CD8-positive, alpha-beta memory T cell (primary cell): Measurements from ENCODE around the gene GPRIN1. TPM values are rescaled to one million over a fixed set of nuclear protein-coding genes. Genes with fewer than 3 reads are reported as not detected.

Source experiments
- CTCF ChIA-PET: fragments of 350-600 bp; sonication (Branson Sonifier 250); formaldehyde crosslinking; loops from one replicate; lab custom pipeline; 2021; ENCODE audit warnings: antibody characterized with exemption; lab: Charles Lee
- POLR2A ChIA-PET: fragments of 350-600 bp; sonication (Branson Sonifier 250); formaldehyde crosslinking; loops from one replicate; lab custom pipeline; 2021; ENCODE audit warnings: antibody characterized with exemption; lab: Charles Lee
- DNase-seq, 5 donors: peaks; one replicate each; pipeline versions ENCODE4 v3.0.0 to v3.0.0-alpha.2; 2020 to 2022; ENCODE audit warnings: mixed read lengths in 1 of 5
- H3K27ac ChIP-seq: one replicate; pipeline ENCODE4 v1.7.0; 2013; ENCODE audit warnings: low read depth, mild to moderate bottlenecking, low read length, moderate library complexity
- H3K27me3 ChIP-seq: 2 replicates; pipeline ENCODE4 v1.7.0; 2013; ENCODE audit warnings: low read length, mild to moderate bottlenecking; ENCODE audit not compliant: insufficient read depth, poor library complexity, severe bottlenecking
- H3K36me3 ChIP-seq: 2 replicates; pipeline ENCODE4 v1.7.0; 2013; ENCODE audit warnings: mild to moderate bottlenecking, low read length, moderate library complexity; ENCODE audit not compliant: insufficient read depth
- H3K4me1 ChIP-seq: 2 replicates; pipeline ENCODE4 v1.7.0; 2013; ENCODE audit warnings: mild to moderate bottlenecking, low read length, moderate library complexity; ENCODE audit not compliant: insufficient read depth
- H3K4me3 ChIP-seq: 2 replicates; pipeline ENCODE4 v1.7.0; 2013; ENCODE audit warnings: mild to moderate bottlenecking, low read length
- H3K9me3 ChIP-seq: 2 replicates; pipeline ENCODE4 v1.7.0; 2013; ENCODE audit warnings: mild to moderate bottlenecking, low read length
- H3K27ac Mint-ChIP-seq, 8 donors: one replicate each; pipeline ENCODE4 v1.8.0; 2020 to 2021; ENCODE audit warnings: mixed read lengths in 8 of 8, mild to moderate bottlenecking in 6 of 8, inconsistent platforms in 3 of 8, moderate library complexity in 3 of 8
- H3K27me3 Mint-ChIP-seq, 2 donors: one replicate each; pipeline ENCODE4 v1.8.0; 2020 to 2021; ENCODE audit warnings: mixed read lengths in 2 of 2, mild to moderate bottlenecking in 1 of 2, moderate library complexity in 1 of 2
- H3K36me3 Mint-ChIP-seq, 3 donors: one replicate each; pipeline ENCODE4 v1.8.0; 2020 to 2021; ENCODE audit warnings: mixed read lengths in 3 of 3, inconsistent platforms in 1 of 3, mild to moderate bottlenecking in 1 of 3
- H3K4me1 Mint-ChIP-seq, 3 donors: one replicate each; pipeline ENCODE4 v1.8.0; 2020 to 2021; ENCODE audit warnings: mixed read lengths in 3 of 3, inconsistent platforms in 1 of 3, mild to moderate bottlenecking in 1 of 3
- H3K4me3 Mint-ChIP-seq, 7 donors: one replicate each; pipeline ENCODE4 v1.8.0; 2020 to 2021; ENCODE audit warnings: mixed read lengths in 7 of 7, mild to moderate bottlenecking in 6 of 7, moderate library complexity in 4 of 7, inconsistent platforms in 2 of 7
- H3K9me3 Mint-ChIP-seq, 5 donors: one replicate each; pipeline ENCODE4 v1.8.0; 2020 to 2022; ENCODE audit warnings: mixed read lengths in 5 of 5, mild to moderate bottlenecking in 3 of 5, moderate library complexity in 2 of 5, inconsistent platforms in 1 of 5
- polyA plus RNA-seq: library from polyadenylated mRNA; unstranded; fragments of 300-500 nt; fragmentation: Illumina TruSeq; gene quantifications from one replicate; pipeline ENCODE4 v1.2.3, GENCODE V29; 2021
- total RNA-seq, 2 experiments: library from RNA; stranded (reverse); gene quantifications; one replicate each; pipeline ENCODE4 v1.2.3, GENCODE V29; 2021

The GPRIN1 gene
- total and polyA plus RNA-seq, 3 experiments from 2014 or later = 0.43 to 2.7 (median 2.3) TPM

DNA sequence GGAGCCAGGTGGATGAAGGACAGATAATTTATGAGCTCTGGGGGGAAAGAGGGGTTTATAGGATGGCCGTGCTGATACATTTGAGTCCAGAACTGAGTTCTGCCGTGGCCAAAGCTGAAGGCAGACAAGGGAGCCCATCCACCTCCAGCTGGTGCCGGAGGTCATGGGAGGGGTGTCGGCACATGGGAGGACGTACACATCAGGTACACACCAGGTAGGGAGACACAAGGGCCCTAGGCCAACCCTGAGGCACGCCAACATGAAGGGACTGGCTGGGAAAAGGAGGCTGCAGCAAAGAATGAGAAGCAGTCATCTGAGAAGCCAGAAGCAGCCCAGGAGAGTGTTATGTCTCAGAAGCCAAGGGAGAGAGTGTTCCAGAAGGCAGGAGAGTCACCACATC is 2.1 kb upstream of the GPRIN1 start:
- H3K27me3 ChIP-seq = peaks cover 8% of the 10 kb centered on the region
- no peak overlapping the region for H3K4me3 ChIP-seq
- H3K36me3 ChIP-seq = no peaks in the 10 kb centered on the region
- peaks cover 16 to 50% of the 10 kb centered on the region in 2 donors for H3K27me3 Mint-ChIP-seq
- peaks cover 4% of the 10 kb centered on the region for H3K4me1 ChIP-seq
- H3K27ac Mint-ChIP-seq = peak overlapping the region in 1 of 8 donors; percentile 15
- H3K4me1 Mint-ChIP-seq = peaks cover 10 to 13% (median 12%) of the 10 kb centered on the region in 3 donors
- H3K4me3 Mint-ChIP-seq = peak overlapping the region in 1 of 7 donors; percentile 67
- H3K9me3 ChIP-seq = no peaks in the 10 kb centered on the region
- ChIA-PET CTCF (no interaction called here), POLR2A (interaction anchor here (1.1 kb wide), 1 partner anchor 35 kb away, joined by 3 read pairs; the partner anchor contains the start of gene TSPAN17)
- H3K27ac ChIP-seq = no peak overlapping the region
- peaks cover 0 to 2% (median 0%) of the 10 kb centered on the region in 3 donors for H3K36me3 Mint-ChIP-seq
- peaks cover 0 to 2% (median 0%) of the 10 kb centered on the region in 5 donors for H3K9me3 Mint-ChIP-seq
- no peak for DNase-seq

DNA sequence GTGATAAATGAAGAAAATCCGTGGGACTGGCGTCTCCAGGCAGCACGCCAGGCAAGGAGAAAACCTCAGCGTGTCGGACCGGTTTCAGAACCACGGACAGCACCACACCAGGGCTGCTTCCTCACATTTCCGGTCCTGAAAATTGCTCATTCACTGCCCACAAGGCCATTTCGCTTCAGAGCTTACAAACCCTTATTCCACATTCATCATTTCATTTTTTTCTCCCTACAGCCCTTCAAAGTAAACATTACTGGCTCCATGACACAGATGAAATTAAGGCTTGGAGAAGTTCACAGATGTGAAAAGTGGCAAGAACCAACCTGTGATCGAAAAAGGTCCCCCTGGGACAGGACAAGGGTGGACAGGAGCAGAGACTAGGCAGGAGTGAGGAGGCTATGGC is 1.5 kb upstream of the GPRIN1 start:
- DNase-seq = peak; percentile 40 to 63 (median 44)
- peaks cover 10 to 13% (median 12%) of the 10 kb centered on the region in 3 donors for H3K4me1 Mint-ChIP-seq
- Histone ChIP-seq H3K4me1 (peaks cover 4% of the 10 kb centered on the region), H3K36me3 (no peaks in the 10 kb centered on the region), H3K9me3 (no peaks in the 10 kb centered on the region), H3K27ac (no peak overlapping the region), H3K4me3 (no peak overlapping the region), H3K27me3 (peaks cover 8% of the 10 kb centered on the region)
- H3K27ac Mint-ChIP-seq = no peak overlapping the region
- peak overlapping the region in 6 of 7 donors; percentile 2 to 67 (median 31) for H3K4me3 Mint-ChIP-seq
- ChIA-PET POLR2A (interaction anchor here (1.1 kb wide), 1 partner anchor 36 kb away, joined by 3 read pairs; the partner anchor contains the start of gene TSPAN17), CTCF (no interaction called here)
- peaks cover 0 to 2% (median 0%) of the 10 kb centered on the region in 5 donors for H3K9me3 Mint-ChIP-seq
- H3K27me3 Mint-ChIP-seq = peaks cover 16 to 44% of the 10 kb centered on the region in 2 donors
- peaks cover 0 to 2% (median 0%) of the 10 kb centered on the region in 3 donors for H3K36me3 Mint-ChIP-seq

DNA sequence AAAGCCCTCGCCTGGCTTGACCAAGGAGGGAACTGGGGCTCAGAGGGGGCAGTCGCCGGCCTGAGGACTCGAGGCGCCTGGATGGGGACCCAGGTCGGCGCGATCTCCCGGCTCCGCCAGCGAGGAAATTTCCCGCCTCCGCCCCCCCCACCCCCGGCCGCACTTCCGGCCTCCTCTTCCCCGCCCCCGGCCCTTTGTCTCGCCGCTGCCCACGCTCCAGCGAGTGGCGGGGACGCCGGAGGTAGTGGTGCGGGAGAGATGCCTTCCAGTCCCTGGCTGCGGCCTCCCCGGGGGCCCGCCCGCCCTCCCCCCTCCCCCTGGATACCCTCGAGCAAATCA is 448 bp upstream of the GPRIN1 start:
- H3K27me3 Mint-ChIP-seq = peaks cover 10 to 34% of the 10 kb centered on the region in 2 donors
- peaks cover 10 to 13% (median 12%) of the 10 kb centered on the region in 3 donors for H3K4me1 Mint-ChIP-seq
- POLR2A ChIA-PET = no interaction called here
- Histone ChIP-seq H3K27ac (no peak overlapping the region), H3K4me1 (peaks cover 4% of the 10 kb centered on the region), H3K4me3 (no peak overlapping the region), H3K36me3 (no peaks in the 10 kb centered on the region), H3K27me3 (peaks cover 8% of the 10 kb centered on the region), H3K9me3 (no peaks in the 10 kb centered on the region)
- peaks cover 0 to 2% (median 0%) of the 10 kb centered on the region in 3 donors for H3K36me3 Mint-ChIP-seq
- H3K4me3 Mint-ChIP-seq = peak overlapping the region; percentile 63 to 91 (median 80)
- H3K27ac Mint-ChIP-seq = no peak overlapping the region
- CTCF ChIA-PET = no interaction called here
- H3K9me3 Mint-ChIP-seq = peaks cover 0 to 2% (median 0%) of the 10 kb centered on the region in 5 donors
- DNase-seq = no peak

DNA sequence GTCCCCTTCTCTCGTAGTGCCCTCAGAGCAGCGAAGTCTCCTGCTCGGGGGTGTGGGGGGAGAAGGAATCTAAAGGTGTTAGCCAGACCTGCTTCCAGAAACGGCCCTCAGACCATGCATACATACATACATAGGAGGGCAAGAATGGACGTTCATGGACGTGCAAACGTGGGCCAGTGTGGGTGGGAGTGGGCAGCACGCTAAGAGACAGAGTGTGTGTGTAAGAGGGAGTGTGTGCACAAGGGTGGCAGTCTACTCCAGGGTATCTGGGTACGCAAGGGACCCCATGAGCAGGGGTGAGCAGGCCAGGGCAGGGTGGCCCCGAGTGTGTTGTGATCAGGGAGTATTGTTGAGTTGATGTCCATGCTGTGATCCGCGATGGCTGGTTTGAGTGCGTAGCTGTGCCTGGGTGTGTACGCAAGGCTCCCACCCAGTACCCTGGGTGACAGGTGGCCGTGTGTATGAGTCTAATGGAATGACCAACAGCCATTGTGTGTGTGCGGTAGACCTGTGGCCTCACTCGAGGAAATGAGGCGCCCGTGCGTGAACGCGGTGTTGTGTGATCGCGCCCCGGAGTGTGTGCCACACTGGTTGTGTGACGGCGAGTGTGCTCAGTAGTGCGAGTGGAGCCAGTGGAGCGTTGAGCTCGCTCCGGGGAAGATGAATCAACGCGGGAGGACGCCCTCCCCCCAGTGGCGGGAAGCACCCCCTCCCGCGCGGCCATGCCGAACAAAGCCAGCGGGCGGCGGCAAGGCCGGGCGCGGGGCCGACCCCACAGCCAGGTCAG is 826 bp downstream of the GPRIN1 start:
- no peak for DNase-seq
- Histone ChIP-seq H3K27ac (no peak overlapping the region), H3K36me3 (no peaks in the 10 kb centered on the region), H3K4me1 (peaks cover 4% of the 10 kb centered on the region), H3K9me3 (no peaks in the 10 kb centered on the region), H3K27me3 (peaks cover 8% of the 10 kb centered on the region), H3K4me3 (peak overlapping the region; percentile 41)
- peaks cover 10 to 13% (median 12%) of the 10 kb centered on the region in 3 donors for H3K4me1 Mint-ChIP-seq
- ChIA-PET CTCF (interaction anchor here (0.7 to 1.2 kb wide), 3 partner anchors 12 to 52 kb away, joined by 3 to 4 read pairs (median 3); no protein-coding TSS in a partner anchor), POLR2A (no interaction called here)
- peak overlapping the region in 5 of 8 donors; percentile 31 to 88 (median 64) for H3K27ac Mint-ChIP-seq
- H3K9me3 Mint-ChIP-seq = peaks cover 0 to 2% (median 0%) of the 10 kb centered on the region in 5 donors
- peaks cover 0 to 2% (median 0%) of the 10 kb centered on the region in 3 donors for H3K36me3 Mint-ChIP-seq
- H3K4me3 Mint-ChIP-seq = peak overlapping the region; percentile 83 to 93 (median 90)
- peaks cover 10 to 31% of the 10 kb centered on the region in 2 donors for H3K27me3 Mint-ChIP-seq

DNA sequence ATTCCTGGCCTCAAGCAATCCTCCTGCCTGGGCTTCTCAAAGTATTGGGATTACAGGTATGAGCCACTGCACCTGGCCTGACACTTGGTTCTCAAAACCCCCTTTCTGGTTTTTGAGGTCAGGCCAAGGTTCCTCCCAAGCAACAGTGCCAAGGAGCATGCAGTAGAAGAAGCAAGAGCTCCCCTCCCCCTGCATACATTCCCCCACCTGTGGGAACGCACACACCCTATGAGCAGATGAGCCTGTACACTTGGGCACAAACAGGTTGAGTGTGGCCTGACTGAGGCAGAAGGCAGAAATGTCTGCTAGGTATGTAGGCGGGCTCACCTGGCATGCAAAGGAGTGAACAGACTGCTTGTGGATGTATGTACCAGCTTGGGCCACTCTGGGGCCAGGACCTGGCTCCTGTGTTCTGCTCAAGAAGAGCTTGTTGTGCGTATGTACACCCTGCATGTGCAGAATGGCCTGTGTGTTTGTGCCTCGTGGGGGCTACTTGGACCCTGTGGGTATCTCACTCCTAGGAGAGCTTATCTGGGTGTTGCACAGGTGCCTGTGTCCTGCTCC is 1.7 kb downstream of the GPRIN1 start:
- ChIA-PET CTCF (interaction anchor here (0.7 to 1.2 kb wide), 5 partner anchors 11 to 686 kb away, joined by 3 to 4 read pairs (median 3); no protein-coding TSS in a partner anchor), POLR2A (interaction anchor here (0.6 kb wide), 1 partner anchor 643 kb away, joined by 6 read pairs; no protein-coding TSS in a partner anchor)
- Histone ChIP-seq H3K27me3 (peaks cover 8% of the 10 kb centered on the region), H3K4me1 (peaks cover 4% of the 10 kb centered on the region), H3K36me3 (no peaks in the 10 kb centered on the region), H3K27ac (no peak overlapping the region), H3K9me3 (no peaks in the 10 kb centered on the region), H3K4me3 (no peak overlapping the region)
- Mint-ChIP-seq H3K9me3 (peaks cover 0 to 2% (median 0%) of the 10 kb centered on the region in 5 donors), H3K27ac (no peak overlapping the region), H3K27me3 (peaks cover 10 to 30% of the 10 kb centered on the region in 2 donors), H3K4me3 (peak overlapping the region; percentile 83 to 93 (median 90)), H3K4me1 (peaks cover 10 to 13% (median 12%) of the 10 kb centered on the region in 3 donors), H3K36me3 (peaks cover 0 to 2% (median 0%) of the 10 kb centered on the region in 3 donors)
- DNase-seq = no peak

DNA sequence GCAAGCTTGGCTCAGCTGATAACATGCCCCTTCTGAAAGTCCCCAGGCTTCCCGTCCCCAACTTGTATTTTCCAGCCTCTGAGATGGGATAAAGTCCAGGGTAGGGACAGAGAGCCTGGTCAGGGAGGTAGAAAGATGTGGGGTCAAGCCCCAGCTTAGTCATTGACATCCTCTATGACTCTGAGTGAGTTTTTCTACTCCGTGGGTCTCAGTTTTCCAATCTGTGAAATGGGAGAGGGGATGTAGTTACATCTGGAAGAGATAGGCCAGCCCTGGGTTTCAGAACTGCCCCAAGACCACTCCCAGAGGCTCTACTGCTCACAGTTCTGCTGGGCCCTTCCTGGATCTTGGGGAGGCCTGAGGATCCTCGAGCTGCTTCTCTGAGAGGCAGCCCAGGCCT is 3.1 kb downstream of the GPRIN1 start:
- H3K27me3 Mint-ChIP-seq = peaks cover 10 to 17% of the 10 kb centered on the region in 2 donors
- peaks cover 4% of the 10 kb centered on the region for H3K4me1 ChIP-seq
- no peak overlapping the region for H3K4me3 Mint-ChIP-seq
- H3K27me3 ChIP-seq = peaks cover 3% of the 10 kb centered on the region
- peaks cover 0 to 2% (median 0%) of the 10 kb centered on the region in 5 donors for H3K9me3 Mint-ChIP-seq
- peaks cover 0 to 2% (median 0%) of the 10 kb centered on the region in 3 donors for H3K36me3 Mint-ChIP-seq
- H3K36me3 ChIP-seq = no peaks in the 10 kb centered on the region
- DNase-seq = no peak
- CTCF ChIA-PET = interaction anchor here (0.7 to 1.2 kb wide), 3 partner anchors 11 to 159 kb away, joined by 3 read pairs; no protein-coding TSS in a partner anchor
- H3K9me3 ChIP-seq = no peaks in the 10 kb centered on the region
- POLR2A ChIA-PET = no interaction called here
- H3K27ac Mint-ChIP-seq = no peak overlapping the region
- peaks cover 10 to 13% (median 12%) of the 10 kb centered on the region in 3 donors for H3K4me1 Mint-ChIP-seq
- no peak overlapping the region for H3K27ac ChIP-seq
- no peak overlapping the region for H3K4me3 ChIP-seq

DNA sequence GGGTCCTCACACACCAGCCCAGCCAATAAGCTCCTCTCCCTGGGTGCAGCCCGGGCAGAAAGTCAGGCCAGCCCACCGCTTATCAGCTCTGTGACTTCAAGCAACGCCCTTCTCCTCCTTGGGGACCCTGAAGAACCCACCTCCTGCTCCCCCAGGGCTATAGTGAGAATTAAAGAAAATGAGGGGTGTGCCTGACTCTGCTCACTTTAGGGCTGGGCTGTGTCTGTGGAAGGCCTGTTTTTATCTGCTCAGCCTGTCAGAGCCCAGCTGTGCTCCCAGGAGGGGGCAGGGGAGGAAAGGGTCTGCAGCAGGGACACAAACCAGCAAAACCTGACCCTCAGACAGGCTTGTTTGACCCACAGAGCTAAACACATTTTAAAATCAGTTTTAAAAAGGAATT is 3.9 kb downstream of the GPRIN1 start:
- CTCF ChIA-PET = interaction anchor here (0.7 to 1.2 kb wide), 3 partner anchors 10 to 158 kb away, joined by 3 read pairs; no protein-coding TSS in a partner anchor
- Mint-ChIP-seq H3K36me3 (peaks cover 0 to 2% (median 0%) of the 10 kb centered on the region in 3 donors), H3K4me3 (peak overlapping the region in 1 of 7 donors; percentile 60)

More for the DNA sequence above, 3.9 kb downstream of the GPRIN1 start:
- H3K4me3 ChIP-seq = no peak overlapping the region
- no peak overlapping the region for H3K27ac Mint-ChIP-seq
- H3K4me1 ChIP-seq = peaks cover 4% of the 10 kb centered on the region
- H3K9me3 Mint-ChIP-seq = peaks cover 0 to 2% (median 0%) of the 10 kb centered on the region in 5 donors
- peaks cover 7 to 10% of the 10 kb centered on the region in 2 donors for H3K27me3 Mint-ChIP-seq
- no peaks in the 10 kb centered on the region for H3K9me3 ChIP-seq
- H3K4me1 Mint-ChIP-seq = peaks cover 8 to 12% (median 10%) of the 10 kb centered on the region in 3 donors
- DNase-seq = no peak
- no peaks in the 10 kb centered on the region for H3K36me3 ChIP-seq
- POLR2A ChIA-PET = no interaction called here
- H3K27me3 ChIP-seq = peaks cover 3% of the 10 kb centered on the region
- no peak overlapping the region for H3K27ac ChIP-seq
